ENCODE results near the gene TFEB.

TFEB gene

DNA sequence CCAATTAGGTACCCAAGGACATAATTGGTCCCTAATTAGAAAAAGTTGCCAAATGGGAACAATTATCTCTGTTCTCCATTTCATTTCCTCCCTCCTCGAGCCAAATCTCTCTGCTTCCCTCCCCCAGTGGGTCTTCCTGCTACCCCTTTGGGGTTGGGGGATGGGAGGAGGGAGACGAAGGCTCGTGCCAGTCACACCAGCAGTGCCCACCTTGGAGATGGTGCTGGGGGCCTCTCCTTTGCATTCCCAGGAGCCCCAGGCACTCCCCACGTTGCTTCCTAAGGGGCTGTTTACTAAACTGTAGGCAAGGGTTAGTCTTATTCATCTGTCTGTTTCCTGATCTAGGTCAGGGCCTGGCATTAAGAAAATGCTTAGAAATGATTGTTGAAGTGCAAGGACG lies 64.0 kb downstream of the TFEB start:
- DNase-seq: no peak

DNA sequence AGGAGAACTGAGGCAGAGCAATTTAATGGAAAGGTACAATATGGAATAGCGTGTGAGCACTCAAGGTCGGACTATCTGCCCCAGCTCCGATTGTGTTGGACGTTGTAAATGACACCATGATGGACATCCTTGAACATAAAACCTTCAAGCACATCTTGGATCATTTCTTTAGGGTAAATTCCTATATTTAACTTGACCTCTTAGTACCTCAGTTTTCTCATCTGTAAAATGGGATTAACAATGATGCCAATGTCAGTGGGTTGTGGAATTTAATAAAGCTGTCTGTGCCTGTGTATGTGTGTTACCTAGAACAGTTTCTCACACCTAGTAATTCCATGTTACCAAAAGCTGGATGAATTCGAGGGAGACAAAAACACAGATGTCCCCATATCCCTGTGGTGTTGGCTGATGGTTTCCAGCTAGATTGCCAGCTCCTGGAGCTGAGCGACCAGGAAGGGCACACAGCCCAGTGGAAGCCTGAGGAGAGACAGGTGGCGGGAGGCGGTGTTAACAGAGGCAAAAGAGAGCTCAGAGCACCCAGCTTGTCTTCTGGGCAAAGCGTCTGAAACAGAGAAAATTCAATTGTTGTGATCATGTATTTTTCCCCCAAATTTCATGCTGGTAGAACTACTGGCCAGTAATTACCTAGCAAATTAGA lies 64.6 kb downstream of the TFEB start:
- DNase-seq: no peak

DNA sequence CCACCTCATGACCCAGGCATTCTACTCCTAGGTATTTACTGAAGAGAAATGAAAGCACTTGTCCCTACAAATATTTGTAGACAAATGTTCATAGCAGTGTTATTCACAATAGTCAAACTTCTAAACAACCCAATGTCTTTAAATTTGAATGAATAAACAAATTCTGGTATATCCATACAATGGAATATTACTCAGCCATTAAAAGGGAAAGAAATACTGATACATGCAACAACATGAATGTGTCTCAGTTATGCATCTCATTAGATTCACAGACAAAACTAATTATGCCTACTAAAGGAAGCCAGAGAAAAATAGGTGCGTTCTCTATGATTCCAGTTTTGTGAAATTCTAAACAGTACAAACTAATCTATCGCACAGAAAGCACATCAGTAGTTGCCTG lies 66.4 kb downstream of the TFEB start:
- DNase-seq: no peak

DNA sequence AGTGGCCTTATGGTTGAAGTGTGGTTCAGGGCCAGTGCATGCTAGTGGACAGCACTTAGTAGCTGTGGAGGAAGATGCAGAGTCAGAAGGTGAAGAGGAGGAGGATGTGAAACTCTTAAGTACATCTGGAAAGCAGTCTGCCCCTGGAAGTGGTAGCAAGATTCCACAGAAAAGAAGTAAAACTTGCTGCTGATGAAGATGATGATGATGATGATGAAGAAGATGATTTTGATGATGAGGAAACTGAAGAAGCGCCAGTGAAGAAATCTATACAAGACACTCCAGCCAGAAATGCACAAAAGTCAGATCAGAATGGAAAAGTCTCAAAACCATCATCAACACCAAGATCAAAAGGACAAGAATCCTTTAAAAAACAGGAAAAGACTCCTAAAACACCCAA lies 68.2 kb downstream of the TFEB start:
- no peak for DNase-seq

DNA sequence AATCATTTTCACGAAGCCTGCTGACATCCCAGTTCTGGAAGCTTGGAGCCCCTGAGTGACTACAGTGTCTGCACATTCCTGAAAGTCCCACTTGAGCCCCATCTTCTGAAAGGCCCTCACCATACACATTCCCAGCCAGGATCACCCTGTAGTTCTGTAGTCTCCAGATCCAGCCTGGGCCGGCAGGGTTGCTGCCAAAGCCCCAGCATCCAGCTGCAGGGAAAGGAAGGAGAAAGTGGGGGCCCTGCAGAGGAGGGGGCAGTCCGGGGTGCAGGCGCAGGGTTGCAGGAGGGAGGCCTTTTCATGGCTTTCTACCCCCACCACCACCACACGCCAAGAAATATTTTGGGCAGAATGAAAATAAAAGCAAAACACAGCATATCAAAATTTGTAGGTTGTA lies 71.1 kb downstream of the TFEB start:
- DNase-seq: no peak

DNA sequence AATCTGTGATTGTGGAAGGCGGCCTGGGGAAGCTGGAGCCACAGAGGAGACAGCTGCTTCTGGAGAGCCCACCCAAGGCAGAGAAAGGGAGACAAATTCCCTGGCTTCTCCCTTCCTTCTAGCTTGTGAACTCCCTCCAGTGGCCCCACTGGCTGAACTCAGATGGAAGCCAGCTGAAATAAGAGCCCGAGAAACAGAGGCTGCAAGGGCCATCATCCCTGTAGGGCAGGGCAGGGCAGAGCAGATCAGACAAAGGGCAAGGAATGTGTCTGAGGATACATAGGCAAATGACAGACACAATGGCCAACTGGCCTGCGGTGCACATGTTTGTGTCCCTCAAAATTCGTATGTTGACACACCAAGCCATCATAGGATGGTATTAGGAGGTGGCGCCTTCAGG lies 71.8 kb downstream of the TFEB start:
- DNase-seq: no peak

DNA sequence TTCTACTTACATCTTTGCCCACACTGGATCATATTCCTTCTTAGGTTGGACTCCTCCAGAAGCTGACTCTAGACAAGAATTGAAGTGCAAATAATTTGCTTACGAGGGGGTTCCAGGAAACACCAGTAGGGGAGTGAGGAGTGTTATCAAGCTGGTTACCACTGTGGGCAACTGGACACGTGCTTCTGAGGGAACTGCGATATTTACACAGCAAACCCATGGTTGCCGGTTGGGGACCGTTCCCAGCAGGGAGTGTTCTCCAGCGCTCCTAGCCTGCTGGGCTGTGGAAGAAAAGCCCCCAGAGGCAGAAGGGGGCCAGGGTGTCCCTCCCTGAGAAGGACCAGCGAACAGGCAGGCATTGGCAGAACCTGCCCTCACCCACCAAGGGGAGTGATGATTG lies 75.5 kb downstream of the TFEB start:
- DNase-seq: no peak

DNA sequence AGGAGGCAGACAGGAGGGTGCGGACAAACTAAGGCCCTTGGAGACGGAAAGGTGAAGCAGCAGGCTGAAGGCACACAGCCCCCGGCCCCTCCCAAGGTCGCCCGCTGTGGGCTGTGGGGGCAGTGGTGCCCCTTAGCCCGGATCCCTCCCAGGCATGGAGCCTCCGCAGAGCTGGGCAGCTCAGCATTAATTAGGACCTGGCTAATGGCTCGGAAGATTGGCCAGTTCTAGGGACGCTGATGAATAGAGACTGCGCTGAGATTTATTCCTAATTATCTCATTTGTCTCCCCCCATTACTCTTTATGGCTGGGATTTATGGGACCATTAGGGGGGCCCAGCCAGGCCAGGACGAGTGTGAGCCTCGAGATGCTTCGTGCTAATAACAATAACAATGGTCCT lies 76.8 kb downstream of the TFEB start:
- DNase-seq: no peak

DNA sequence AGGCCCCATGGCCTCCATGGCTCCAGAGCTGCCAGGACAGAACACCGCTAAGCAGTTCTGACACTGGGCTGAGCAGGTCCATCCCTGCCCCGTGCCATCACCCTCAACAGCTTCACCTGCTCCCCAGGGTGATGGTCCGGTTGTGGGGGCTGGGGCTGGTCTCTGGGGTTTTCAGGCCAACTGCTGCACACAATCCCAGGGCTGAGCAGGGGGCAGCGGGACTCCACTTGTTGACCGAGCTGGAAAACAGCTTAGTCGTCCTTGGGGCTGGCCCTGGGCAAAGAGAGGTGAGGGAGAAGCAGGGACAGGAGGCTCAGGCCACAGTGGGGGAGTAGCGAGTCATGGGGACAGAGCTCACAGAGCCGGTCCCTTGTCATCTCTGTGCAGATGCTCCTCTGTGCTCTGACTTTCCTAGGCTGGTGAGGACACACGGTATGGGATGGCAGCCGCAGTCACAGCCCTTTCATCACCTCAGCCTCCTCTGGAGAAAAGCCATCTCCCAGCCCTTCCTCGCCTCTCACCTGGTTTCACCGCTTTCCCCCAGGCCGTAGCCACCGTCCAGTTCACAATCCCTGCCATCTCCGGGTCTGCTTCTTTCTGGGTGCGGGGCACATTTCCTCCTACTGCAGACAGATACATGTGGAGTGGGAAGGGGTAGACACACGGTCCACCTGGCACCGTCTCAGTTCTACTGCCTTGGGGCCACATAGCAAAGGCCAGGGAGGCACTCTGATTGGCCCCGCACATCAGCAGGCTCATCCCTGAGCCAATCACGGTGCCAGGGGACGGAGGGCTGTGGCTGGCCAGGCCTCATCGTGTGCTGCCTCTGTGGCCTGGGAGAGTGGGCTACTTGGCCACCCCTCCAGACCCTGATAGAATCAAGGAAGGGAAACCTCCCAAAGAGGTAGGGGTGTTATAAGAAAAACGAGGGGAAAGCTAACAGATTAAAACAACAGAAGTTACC lies 78.0 kb downstream of the TFEB start:
- DNase-seq: no peak

DNA sequence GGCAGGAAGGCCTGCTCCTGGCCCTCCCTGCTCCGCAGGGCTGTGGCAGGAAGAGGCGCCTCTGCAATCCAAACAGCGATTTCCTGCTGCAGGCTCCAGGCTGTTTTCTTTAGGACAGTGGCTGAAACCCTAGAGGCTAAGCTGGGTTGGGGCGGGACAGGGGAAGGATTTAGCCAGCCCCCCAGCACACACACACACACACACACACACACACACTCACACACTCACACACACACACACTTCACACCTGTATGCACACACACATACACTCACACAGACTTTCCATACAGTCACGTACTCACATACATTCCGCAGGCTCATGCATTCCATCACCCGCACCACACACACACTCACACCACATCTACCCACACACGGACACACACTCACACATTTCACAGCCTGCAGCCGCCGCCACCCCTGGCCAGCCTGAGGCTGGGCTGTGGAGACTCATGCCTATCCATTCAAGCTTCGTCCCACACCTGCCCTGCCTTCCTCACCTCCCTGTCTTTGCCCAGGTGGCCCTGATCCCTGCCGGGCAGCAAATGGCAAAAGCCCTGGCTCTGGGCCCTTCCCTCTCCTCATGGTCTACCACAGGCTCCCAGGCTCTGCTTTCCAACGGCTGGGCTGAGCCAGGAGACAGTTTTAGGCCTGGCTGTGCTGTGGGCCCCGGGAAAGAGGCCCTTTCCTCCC lies 79.3 kb downstream of the TFEB start:
- no peak for DNase-seq

DNA sequence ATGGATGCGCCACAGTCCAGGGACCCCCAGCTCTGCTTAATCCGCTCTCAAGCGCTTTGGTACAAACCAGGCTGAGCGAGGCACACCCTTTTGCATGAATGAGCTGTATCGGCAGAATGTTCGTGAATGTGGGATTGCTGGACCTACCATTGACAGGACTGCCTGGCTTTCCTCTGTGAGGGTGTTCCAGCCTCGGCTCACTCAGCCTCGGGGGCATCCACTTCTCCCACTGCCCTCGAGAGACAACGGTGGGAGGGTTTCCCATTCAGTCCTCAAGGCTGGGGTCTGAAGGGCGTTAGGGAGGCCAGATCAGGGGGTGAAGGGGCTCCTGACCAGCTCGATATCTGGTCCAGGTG lies 79.8 kb downstream of the TFEB start:
- no peak for DNase-seq

DNA sequence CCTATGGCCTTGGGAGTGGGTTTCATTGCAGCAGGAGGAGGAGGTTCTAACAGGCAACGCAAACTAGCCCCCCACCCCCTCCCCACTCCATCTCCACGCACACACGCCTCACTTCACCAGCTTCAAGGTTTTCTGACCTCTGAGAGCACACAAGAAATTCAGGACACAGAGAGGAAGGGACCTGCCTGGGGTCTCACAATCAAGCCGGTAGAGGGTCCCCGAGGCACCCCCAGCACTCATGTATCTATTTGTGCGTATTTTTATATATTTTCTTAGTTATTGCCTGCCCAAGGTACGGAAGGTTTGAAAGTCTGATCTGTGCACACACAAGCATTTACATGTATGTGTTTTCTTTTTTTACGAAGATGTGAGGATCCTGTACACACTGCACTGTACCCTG lies 80.2 kb downstream of the TFEB start:
- no peak for DNase-seq

DNA sequence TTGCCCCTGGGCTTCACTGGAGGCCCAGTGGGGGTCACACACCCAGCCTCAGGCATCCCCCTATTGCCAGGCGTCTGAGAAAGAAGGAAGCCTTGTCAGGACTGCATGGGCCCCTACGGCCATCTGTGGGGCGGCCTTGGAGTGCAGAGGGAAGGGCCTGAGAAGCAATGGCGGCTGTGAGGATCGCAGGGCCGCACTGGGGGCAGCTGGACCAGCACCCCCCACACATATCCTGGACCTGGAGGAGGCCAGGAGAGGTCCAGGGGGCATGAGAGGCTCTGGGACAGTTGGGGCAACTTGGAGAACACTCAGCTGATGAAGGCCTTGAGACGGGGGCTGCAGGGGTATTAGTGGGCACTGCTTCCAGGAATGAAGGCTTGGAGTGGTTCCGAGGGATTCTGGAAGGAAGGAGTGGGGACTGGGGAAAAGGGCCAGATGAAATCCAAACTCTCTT lies 80.7 kb downstream of the TFEB start:
- DNase-seq: no peak

DNA sequence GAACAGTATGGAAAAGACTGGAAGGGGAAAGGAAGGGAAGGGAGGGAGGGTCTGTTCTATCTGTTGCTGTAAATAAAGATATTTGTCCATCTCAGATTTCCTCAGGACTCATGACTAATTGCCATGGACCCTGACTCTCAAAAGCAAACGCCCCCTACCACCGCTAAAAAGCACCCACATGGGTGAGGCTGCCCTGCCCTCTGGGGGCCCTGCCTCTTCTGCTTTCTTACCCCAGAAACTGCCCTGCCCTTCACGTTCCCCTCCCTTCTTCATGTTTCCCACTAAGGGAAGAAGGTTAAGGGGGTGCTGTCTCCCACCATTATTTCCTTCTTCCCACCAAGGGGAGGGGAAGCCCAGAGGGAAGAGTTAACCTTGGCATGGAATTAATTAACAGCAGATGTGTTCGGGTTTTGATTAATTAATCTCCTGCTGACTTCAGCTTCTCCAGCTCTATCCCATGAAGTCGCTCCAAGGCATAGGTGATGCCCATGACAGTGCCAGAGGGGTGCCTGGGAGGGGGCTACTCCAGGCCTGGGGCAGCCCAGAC lies 81.2 kb downstream of the TFEB start:
- no peak for DNase-seq

DNA sequence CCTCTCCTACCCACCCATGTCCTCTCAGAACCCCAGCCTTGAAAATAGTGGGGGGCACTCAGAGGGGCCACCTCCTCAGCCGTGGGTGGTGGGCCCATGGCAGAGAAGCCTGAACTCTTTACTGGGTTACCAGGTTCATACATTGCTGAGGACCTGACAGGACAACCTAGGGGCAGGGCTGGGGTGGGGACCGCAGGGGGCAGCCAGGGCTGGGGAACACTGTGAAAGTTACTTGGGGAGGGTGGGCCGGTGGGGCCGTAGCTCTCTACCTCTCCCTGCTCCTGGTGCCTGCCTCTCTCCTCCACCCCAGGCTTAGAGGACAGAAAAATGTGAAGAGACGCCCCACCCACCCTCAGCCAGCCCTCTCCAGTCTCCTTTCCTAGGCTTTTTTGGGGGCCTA lies 81.7 kb downstream of the TFEB start:
- no peak for DNase-seq

DNA sequence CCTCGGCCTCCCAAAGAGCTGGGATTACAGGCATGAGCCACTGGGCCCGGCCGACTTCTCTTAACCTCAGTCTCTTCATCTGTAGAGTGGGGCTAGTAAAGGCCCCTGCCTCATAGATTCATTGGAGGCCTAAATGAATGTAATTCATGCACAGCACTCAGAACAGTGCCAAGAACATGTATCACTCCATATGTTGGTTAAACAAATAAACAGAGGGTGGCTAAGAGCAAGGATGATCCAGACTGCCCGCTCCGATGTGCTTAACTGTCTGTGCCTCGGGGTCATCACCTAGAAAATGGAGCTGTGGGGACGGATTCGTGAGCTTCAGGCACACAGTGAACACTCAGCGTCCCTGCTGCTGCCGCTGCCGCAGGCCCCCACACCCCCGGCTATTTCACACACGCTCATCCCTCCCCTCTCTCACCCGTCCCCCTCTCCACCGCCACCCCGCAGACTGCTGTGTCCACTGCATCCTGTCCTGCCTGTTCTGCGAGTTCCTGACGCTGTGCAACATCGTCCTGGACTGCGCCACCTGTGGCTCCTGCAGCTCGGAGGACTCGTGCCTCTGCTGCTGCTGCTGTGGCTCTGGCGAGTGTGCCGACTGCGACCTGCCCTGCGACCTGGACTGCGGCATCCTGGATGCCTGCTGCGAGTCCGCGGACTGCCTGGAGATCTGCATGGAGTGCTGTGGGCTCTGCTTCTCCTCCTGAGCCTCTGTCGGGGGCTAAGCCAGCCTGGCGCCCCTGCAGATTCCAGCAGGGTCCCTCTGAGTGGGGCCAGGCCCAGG lies 82.3 kb downstream of the TFEB start:
- DNase-seq: no peak

DNA sequence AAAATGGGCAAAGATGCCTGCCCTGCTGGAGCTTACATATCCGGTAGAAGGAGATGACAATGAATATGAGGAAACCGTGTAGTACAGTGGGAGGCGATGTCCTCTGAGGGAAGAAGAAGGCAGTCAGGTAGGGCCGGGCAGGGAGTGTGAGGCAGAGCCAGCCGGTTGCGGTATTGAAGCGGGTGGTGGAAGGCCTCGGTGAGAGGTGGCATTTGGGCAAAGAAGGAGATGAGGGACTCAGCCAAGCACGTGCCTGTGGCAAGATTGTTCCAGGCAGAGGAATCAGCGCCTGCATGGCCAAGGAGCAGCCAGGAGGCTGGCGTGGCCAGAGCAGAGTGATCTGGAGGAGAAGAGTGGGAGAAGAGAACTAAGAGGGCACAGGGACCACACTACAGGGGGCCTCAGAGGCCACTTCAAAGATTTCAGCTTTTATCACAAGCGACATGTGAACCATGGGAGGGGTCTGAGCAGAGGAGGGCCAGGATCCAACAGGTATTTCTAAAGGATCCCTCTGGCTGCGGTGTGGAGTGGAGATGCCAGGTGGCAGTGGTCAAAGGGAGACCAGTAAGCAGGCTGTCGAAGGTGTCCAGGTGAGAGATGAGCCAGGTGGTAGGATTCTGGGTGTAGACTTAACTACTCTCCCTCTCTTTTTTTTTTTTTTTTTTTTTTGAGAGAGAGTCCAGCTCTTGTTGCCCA lies 83.3 kb downstream of the TFEB start:
- DNase-seq: no peak

DNA sequence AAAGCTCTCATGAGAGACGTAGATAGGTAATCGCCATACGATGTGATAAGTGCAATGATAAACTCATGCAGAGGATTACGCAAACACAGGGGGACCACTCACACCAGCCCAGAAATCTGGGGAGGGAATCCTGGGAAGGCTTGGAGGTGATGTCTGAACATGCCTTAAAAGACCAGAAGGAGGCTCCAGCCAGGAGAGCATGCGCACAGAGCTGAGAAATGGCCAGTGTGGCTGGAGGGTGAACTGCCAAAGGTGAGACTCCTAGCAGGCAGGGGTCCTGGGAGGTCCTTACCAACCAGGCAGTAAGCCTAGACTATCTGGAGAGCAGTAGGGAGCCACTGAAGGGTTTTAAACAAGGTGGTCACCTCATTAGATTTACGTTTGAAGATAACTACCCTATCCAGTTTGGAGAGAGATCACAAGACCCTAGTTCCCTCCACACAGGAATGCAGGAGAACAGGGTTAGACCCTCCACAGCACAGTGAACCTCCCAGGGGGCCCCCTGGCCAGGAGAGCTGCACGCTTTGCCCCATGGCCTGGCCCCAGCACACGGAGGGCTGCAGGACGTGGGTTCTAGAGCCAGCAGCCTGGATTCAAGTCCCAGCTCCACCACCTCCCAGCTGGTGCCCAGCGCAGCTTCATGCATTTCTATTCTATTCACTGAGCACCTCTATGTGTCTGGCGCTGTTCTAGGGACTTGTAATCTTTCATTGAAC lies 84.0 kb downstream of the TFEB start:
- no peak for DNase-seq

DNA sequence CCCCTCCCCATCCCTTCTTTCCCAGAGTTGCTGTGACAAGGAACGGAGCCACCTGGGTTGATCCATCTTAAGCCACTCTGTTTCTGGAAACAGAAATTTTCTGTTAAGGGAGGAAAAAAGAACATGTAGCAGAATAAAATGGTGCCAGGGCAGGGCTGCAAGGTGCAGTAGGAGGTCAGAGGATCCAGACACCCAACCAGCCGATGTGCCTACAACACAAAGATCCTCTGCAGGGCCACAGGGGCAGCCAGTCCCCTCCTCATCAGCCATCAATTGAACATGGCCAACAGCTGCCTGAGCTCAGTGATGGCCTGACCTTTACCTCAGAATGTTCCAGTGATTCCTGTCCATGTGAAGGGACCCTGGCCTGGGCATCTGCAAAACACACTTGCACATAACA lies 85.3 kb downstream of the TFEB start:
- no peak for DNase-seq

DNA sequence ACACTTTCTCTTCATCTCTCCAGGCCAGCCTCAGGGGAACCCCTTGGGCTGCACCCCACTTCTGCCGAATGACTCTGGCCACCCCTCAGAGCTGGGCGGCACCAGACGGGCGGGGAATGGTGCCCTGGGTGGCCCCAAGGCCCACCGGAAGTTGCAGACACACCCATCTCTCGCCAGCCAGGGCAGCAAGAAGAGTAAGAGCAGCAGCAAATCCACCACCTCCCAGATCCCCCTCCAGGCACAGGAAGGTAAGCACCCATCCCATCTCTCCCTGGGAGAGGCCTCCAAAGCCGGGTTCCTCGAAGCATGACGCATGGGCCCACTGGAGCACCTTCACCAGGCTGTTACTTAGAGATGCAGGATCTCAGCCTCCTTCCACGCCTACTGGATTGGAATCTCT lies 85.8 kb downstream of the TFEB start:
- DNase-seq: no peak

DNA sequence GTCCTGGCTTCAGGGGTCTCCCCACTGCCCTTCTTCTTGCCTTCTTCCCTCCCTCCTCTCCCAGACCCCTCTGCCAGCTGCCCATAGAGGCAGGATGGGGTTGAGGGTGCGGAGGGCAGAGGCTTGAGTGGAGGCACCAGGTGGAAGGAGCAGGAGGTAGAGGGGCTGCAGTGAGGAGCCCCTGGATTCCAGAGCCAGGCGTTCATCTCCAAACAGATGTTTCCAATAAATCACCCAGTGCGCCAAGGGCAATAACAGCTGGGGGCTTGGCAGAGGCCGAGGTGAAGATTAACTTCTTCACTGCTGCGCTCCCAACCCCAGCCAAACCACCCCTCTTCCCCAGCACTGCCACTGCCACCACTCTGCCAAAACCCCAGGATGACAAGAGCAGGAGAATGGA lies 86.5 kb downstream of the TFEB start:
- DNase-seq: no peak

All from NCI-H1092 (cell line).